ENCODE measurements around the gene EOLA1.
"Not testable (repeated sequence)": the region's sequence is repeated elsewhere in the genome, so short reads cannot be mapped to it uniquely, and the experiment has no call there.

EOLA1 gene

DNA sequence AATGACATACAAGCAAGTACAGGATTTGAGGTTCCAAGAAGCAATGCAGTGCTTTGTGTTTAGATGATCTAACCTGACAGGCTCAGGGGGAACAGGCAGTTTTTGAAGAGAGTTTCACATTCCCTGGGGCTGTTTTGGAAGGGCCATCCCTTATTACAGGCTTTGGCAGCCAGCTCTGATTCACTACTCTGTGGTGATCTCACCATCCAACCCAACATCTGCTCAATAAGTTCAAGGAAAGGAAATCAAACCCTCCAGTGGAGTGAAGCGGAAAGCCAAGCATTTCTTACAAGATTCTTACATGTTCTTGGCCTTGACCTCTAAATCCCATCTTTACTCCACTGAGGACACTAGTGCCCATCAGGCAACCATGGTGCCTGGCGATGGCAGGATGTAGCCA lies 43.2 kb upstream of the EOLA1 start:
- no peak overlapping the region for H3K4me3 ChIP-seq (ENCODE audit: low read depth, low read length)
- DNase-seq (ENCODE audit: low read depth): no peak
- TF ChIP-seq, protein P1, sequence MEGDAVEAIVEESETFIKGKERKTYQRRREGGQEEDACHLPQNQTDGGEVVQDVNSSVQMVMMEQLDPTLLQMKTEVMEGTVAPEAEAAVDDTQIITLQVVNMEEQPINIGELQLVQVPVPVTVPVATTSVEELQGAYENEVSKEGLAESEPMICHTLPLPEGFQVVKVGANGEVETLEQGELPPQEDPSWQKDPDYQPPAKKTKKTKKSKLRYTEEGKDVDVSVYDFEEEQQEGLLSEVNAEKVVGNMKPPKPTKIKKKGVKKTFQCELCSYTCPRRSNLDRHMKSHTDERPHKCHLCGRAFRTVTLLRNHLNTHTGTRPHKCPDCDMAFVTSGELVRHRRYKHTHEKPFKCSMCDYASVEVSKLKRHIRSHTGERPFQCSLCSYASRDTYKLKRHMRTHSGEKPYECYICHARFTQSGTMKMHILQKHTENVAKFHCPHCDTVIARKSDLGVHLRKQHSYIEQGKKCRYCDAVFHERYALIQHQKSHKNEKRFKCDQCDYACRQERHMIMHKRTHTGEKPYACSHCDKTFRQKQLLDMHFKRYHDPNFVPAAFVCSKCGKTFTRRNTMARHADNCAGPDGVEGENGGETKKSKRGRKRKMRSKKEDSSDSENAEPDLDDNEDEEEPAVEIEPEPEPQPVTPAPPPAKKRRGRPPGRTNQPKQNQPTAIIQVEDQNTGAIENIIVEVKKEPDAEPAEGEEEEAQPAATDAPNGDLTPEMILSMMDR (IDR thresholded peaks at IDR 0.05; ENCODE audit: control insufficient read depth, extremely low read depth, insufficient read depth): no peak

DNA sequence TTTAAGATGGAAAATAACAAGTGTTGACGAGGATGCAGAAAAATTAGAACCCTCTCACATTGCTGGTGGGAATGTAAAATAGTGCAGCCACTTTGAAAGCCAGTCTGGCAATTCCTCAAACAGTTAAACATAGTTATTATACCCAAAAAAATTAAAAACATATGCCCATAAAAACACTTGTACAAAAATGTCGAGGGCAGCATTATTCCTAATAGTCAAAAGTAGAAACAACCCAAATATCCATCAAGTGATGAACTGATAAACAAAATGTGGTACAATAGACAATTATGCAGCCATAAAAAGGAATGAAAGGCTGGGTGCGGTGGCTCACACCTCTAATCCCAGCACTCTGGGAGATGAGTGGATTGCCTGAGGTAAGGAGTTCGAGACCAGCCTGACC lies 42.0 kb upstream of the EOLA1 start:
- no peak for DNase-seq (ENCODE audit: low read depth)
- TF ChIP-seq, protein P1 (IDR thresholded peaks at IDR 0.05; ENCODE audit: control insufficient read depth, extremely low read depth, insufficient read depth): no peak

DNA sequence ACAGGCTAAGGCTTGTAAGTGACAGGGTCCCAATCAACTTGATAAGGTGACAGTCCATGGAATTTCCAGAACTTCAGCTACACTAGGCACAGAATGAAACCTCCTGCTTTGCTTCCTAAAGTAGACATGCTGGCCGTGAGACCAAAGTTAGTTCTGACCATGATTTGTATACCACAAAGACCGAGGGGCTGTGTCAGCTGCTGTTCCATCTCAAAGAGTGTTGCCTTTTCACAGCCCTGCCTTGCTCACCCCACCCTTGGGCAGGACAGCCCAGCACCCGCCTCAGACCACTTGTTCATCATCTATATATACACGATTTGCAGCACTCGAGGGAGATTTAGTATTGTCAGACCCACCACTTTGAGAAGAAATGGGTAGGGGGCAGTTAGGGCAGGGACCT lies 41.0 kb upstream of the EOLA1 start:
- TF ChIP-seq, protein P1 (IDR thresholded peaks at IDR 0.05; ENCODE audit: control insufficient read depth, extremely low read depth, insufficient read depth): no peak
- no peak for DNase-seq (ENCODE audit: low read depth)

More for the DNA sequence above, 42.0 kb upstream of the EOLA1 start:
- no peak overlapping the region for H3K4me3 ChIP-seq (ENCODE audit: low read depth, low read length)

DNA sequence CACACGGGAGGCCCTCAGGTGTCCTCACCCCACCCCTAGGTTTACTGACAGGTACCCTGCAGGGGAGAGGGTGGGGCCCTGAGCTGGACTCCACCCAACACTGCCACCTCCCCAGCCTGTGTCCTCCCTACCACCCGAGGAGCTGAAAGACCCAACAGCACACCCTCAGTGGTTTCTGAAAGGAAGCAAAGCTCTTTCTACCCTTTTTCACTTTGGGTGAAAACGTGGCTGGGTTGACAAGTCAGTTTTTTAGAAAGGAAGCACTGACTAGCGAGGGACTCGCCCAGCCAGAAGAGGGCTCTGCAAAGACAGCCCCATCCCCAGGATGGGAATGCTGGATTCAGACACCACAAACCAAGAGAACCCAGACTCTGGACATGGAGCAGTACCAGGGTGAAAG lies 37.9 kb upstream of the EOLA1 start:
- not testable (repeated sequence) for DNase-seq (ENCODE audit: low read depth); H3K4me3 ChIP-seq (ENCODE audit: low read depth, low read length)

More for the DNA sequence above, 41.0 kb upstream of the EOLA1 start:
- H3K4me3 ChIP-seq (ENCODE audit: low read depth, low read length): no peak overlapping the region

DNA sequence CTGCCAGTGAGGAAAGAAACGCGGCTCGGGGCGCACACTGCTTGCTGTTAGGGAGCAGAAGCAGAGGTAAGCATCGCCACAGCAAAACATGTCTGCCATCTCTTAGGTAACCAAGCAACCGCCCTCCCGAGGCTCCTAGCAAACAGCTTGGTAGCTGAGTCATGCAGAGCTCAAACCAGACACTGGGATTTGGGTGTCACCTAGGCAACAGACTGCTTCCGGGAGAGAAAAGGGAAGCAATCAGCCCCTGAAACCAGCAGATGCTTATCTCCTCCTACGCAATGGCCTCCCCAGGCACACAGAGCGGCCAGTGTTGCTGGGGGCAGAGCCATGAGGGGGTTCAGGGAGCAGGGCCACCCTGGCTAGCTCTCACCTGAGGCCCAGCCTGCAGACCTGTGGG lies 37.4 kb upstream of the EOLA1 start:
- not testable (repeated sequence) for H3K4me3 ChIP-seq (ENCODE audit: low read depth, low read length); DNase-seq (ENCODE audit: low read depth)

DNA sequence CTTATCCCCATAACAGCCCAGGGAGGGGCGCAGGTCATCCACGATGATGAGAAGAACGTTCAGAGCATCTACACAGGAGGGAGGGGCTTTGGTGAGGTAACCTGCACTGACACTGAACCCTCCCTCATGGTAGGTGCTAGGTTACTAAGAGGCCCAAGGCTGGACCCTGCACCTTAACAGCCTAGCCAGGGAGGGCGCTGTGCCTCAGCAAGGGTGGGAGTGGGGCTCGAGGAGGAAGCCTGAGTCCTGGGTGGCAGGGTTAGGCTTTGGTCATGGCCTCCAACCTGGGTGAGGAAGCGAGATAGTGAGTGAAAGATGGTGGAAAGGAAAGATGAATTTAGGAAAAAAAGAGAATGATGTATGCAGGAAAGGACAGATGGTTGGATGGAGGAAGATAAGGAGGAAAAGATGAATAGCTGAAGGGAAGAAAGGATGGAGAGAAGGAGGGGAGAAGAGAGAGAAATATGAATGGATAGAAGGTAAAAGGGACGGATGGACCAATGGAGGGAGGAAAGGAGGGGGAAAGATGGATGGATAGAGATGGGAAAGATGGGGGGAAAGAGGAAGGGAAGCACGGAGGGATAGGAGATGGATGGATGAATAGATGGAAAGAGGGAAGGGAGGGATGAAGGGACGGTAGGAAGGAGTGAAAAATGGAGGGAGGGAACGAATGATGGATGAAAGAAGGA lies 36.4 kb upstream of the EOLA1 start:
- H3K4me3 ChIP-seq (ENCODE audit: low read depth, low read length): peak overlapping the region; percentile 64
- TF ChIP-seq, protein P1 (IDR thresholded peaks at IDR 0.05; ENCODE audit: control insufficient read depth, extremely low read depth, insufficient read depth): 0 out of 2 replicates have a peak, but pooled peaks have one; percentile 10
- DNase-seq (ENCODE audit: low read depth): no peak

DNA sequence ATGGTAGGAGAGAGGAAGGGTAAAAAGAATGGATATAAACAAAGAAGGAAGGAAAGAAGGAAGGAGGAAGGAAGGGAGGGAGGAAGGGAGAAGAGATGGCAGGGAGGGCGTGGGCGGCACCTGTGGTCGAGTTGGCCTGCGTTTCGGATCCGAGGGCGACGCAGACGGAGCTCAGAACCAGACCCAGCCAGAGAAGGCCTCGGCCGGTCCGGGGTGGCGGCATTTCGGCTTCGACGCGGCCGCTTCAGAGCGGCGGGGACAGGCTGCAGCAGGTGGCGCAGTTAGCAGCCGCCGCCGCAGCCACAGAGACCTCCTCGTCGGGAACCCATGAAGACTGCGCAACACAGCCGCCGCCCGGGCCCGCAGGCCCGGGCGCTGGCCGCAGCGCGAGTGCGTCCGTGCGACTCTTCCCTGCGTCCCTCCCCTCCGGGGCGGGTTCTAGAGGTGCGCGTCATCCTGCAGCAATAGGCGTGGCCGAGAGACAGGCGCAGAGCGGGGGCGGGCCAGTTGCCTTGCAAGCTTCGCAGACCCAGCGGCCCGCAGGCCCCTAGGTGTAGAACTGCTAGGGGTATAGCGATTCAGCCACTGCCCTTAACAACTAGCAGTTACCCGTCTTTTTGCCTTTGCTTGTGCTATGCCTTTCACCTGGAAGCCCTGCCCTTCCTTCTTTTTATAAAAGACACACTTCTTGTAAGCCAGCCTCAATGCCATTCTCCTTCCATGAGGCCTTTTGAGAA lies 35.7 kb upstream of the EOLA1 start, which contains the start of gene IDS:
Gene IDS (minus strand): TSS at position 392 of the 737 bp plus-strand sequence. CDS start 169 bp downstream, at position 223.
- peak; percentile 42 for DNase-seq (ENCODE audit: low read depth)
- TF ChIP-seq, protein P1 (IDR thresholded peaks at IDR 0.05; ENCODE audit: control insufficient read depth, extremely low read depth, insufficient read depth): no peak
- H3K4me3 ChIP-seq (ENCODE audit: low read depth, low read length): peak within 1 kb of the TSS; percentile 64

DNA sequence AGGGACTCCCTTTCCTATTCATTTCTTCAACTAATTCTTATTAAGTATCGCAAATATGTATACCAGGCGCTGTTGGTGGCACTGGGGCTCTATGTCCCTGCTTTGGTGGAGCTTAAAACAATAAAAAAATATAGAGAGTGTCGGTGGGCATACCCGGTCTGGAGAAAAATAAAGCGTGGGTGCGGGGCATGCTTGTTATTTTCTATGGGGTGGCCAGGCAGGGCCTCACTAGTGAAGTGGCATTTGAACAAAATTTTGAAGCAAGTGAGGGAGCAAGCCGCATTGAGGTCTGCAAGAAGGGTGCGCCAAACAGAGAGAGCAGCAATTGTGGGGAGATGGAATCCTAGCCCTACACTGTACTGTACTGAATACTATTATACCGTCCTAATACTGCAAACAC lies 35.1 kb upstream of the EOLA1 start:
- no peak overlapping the region for H3K4me3 ChIP-seq (ENCODE audit: low read depth, low read length)
- TF ChIP-seq, protein P1 (IDR thresholded peaks at IDR 0.05; ENCODE audit: control insufficient read depth, extremely low read depth, insufficient read depth): no peak
- no peak for DNase-seq (ENCODE audit: low read depth)
